Sigmoid colon (tissue), 4 donors: ENCODE results near the gene AGBL1.

Source experiments
- POLR2A ChIP-seq, 2 donors: fragments of 450-650 bp; IDR thresholded peaks; one replicate each; pipeline ENCODE4 v1.6.1; 2016; ENCODE audit warnings: antibody characterized with exemption in 2 of 2, mild to moderate bottlenecking in 2 of 2, moderate library complexity in 2 of 2
- POLR2AphosphoS5 ChIP-seq, 4 donors: sonication (generic); formaldehyde crosslinking; IDR thresholded peaks; one replicate each; pipeline ENCODE4 v1.6.1; 2017; ENCODE audit warnings: antibody characterized with exemption in 4 of 4
- TF ChIP-seq, protein P1 (sequence below), 4 experiments: fragments of 450-650 bp in 3 of 4; fragments of 200-600 bp in 1 of 4; IDR thresholded peaks; one replicate each; pipeline ENCODE4 v1.5.1; 2016 to 2019; ENCODE audit warnings: antibody characterized with exemption in 4 of 4, mild to moderate bottlenecking in 3 of 4, moderate library complexity in 2 of 4

DNA sequence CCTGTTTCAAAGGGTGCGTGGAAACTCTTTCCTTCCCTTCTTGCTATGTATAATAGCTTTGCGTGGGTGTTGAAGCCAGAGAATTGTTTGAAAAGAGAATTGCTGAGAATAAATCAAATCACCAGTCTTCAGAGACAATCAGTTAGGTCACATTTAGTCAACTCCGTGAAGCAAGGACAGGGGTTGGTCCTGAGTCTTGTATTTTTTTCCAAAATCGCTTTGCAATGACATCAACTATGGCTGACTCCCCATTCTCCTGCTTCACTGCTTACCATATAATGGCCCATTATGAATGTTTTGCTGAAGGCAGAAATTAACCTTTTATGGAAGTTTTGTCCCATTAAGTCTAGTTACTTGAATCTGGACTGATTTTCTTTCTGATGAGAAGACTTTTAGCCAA is 852.8 kb downstream of the AGBL1 start:
- no peak for TF ChIP-seq POLR2A (IDR thresholded peaks at IDR 0.05)
- TF ChIP-seq, protein P1, sequence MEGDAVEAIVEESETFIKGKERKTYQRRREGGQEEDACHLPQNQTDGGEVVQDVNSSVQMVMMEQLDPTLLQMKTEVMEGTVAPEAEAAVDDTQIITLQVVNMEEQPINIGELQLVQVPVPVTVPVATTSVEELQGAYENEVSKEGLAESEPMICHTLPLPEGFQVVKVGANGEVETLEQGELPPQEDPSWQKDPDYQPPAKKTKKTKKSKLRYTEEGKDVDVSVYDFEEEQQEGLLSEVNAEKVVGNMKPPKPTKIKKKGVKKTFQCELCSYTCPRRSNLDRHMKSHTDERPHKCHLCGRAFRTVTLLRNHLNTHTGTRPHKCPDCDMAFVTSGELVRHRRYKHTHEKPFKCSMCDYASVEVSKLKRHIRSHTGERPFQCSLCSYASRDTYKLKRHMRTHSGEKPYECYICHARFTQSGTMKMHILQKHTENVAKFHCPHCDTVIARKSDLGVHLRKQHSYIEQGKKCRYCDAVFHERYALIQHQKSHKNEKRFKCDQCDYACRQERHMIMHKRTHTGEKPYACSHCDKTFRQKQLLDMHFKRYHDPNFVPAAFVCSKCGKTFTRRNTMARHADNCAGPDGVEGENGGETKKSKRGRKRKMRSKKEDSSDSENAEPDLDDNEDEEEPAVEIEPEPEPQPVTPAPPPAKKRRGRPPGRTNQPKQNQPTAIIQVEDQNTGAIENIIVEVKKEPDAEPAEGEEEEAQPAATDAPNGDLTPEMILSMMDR (IDR thresholded peaks at IDR 0.05): no peak
- no peak for TF ChIP-seq POLR2AphosphoS5 (IDR thresholded peaks at IDR 0.05)
